HG03571 (cell line): ENCODE results near the gene RBM8A.

Experiments used
- ATAC-seq: cut with Tn5 transposase; IDR thresholded peaks from one replicate; pipeline ENCODE4 v1.9.1; 2021; ENCODE audit not compliant: unreplicated experiment

Gene RBM8A

DNA sequence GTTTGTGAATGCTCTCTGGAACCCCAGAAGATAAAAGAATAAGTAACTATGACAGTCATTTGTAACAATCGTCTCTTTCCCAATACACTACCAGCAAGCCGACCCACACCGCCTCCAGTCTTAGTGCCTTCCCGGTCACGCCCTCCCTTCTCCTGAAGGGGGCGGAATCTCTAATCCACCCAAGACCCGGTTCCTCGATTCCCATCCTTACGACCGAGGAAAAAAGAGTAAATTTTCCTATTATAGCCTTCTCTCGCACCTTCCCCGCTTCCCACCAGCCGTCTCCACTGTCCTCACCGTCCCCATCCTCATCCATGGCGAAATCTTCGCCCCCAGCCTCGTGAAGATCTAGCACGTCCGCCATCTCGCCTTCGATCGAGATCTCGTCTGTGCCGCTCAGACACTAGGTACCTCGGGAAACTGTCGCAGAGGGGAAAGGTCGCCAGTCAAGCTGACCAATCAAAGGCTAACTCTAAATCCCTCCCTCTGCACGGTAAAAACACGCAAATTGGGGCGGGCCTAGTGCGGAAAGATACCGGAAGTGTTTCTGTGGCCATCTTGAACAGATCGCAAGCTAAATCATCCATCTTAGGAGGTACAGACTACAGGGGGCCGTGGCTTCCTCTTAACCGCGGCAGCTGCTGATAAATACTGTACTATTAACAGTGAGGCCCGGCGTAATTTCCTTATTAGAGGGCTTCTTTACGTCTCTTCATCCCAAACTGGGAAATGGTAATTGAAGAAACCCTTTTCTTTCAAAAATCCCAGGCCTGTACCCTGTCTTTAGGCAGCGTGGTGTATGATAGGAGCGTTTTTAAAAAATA, at the start of gene RBM8A:
Gene RBM8A, minus strand, starts transcription at position 422 of the 824 bp plus-strand sequence. Its CDS starts 58 bp downstream, at position 364.
- ATAC-seq, result peak; percentile 95

DNA sequence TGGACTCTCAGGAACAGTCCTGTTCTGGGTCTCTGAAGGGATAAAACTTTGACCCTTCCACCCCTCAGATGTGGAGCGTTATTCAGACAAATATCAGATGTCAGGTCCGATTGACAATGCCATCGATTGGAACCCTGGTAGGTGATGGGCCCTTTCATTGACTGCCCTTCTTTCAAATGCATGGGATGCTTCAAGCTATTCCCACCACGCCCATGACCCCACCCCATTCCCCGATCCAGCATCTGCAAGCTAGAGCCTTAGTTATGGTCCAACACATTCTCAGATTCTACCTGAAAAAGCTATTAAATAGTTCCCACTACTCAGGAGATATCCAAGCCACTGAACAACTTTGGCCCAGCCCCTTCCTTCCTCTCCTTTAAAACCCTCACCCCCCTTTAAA, 49.7 kb upstream of the RBM8A start:
- no peak for ATAC-seq

DNA sequence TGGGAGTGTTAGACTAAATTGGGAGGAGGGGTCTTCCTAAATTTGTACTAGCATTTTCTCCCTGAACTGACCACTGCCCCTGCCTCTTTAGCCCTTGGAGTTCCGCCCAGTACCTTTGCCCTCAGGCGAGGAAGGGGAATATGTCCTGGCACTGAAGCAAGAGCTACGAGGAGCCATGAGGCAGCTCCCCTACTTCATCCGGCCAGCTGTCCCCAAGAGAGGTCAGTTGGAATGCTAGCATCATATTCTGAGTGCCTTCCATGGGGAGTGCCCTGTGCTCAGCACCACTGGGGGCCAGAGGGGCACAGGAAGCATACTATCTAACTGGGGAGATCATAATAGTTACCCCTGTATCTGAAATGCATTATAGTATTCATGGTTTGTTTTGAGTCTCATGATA, 47.9 kb upstream of the RBM8A start:
- no peak for ATAC-seq

DNA sequence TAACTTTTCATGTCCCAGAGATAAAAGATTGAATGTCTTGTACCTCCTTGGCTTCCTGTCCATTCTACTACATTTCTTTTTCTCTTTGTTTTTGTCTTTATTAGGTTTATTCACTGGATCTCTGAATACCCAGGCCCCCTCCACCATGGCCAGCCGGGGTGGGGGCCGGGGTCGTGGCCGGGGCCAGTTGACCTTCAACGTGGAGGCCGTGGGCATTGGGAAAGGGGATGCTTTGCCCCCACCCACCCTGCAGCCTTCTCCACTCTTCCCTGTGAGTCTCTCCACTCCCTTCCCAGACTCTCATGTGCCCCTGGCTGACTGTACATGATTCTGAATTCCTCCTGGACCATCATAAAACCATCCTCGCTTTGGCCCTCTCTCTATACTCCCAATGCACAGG, 47.4 kb upstream of the RBM8A start:
- no peak for ATAC-seq

- no peak for ATAC-seq
These were observed 45.3 kb upstream of the RBM8A start for GRCh38 chr1:145972580-145972979.

- no peak for ATAC-seq
These were observed 40.0 kb upstream of the RBM8A start for GRCh38 chr1:145967288-145967687.

DNA sequence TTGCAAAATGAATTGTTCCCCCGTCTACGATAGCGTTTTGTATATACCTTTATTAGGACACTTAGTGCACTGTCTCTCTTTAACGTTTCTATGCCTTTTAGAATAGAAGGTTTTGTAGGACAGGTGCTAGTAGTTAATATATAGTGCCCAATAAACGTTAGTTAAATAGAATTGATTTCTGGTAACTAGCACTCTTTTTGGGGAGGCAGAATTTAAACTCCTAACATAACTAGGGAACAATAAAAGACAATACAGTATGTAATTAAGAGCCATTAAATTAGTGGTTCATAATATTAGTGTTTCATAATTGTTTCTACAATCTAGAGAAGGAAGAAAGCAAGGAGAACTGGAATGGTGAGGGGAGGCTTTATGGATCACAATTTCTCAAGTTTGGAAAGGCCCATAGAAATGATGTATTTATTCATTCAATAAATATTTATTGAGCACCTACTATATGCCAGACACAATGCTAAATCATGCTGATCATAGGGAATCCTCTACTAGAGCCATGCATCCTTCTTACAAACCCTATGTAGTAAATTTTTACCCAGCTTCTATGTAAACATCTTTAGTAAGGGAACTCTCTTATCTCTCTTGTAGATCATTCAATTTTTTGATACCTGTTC, 37.9 kb upstream of the RBM8A start:
- no peak for ATAC-seq

DNA sequence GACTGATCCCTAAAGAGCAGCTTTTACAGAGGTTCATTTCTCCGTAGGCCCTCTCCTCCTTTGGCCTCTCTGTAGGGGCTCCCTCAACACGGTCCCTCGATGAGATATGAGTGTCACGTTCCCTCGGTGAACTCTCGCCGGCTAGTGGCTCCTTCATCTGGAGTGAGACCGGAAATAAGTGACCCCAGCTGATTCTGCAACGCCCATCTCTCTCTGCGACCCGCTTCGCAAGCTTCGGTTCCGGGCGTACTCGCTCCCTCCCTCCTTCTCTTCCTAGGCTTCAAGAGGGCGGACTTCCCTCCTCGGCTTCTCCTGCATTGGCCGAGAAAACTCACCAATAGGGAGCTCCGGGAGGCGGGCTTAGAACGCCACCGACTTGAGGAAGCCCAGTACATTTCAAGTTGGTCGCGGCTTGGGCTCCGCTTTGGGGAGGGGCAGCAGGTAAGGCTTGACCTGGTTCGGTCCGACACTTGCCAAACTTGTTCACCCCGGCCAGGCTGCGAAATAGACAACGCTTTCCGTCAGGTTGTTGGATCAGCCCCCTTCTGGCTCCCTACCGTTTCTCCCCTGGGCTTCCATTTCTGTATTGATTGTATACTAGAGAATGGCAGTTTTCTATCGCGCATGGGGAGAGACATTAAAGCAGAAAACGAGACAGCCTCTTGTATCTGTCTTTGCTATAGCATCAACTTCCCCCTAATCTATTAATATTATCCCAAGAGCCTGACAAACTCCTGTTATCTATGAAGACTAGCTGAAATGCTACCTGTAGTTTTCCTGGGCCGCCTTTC, 37.2 kb upstream of the RBM8A start, which contains the start of the genes ANKRD34A and POLR3GL:
Gene ANKRD34A, minus strand, starts transcription at position 248 of the 791 bp plus-strand sequence. CDS start 2,816 bp downstream, outside the sequence.
Gene POLR3GL, plus strand, starts transcription at position 363 of the 791 bp plus-strand sequence. CDS start 10,176 bp downstream, outside the sequence.
- ATAC-seq, result peak; percentile 85

DNA sequence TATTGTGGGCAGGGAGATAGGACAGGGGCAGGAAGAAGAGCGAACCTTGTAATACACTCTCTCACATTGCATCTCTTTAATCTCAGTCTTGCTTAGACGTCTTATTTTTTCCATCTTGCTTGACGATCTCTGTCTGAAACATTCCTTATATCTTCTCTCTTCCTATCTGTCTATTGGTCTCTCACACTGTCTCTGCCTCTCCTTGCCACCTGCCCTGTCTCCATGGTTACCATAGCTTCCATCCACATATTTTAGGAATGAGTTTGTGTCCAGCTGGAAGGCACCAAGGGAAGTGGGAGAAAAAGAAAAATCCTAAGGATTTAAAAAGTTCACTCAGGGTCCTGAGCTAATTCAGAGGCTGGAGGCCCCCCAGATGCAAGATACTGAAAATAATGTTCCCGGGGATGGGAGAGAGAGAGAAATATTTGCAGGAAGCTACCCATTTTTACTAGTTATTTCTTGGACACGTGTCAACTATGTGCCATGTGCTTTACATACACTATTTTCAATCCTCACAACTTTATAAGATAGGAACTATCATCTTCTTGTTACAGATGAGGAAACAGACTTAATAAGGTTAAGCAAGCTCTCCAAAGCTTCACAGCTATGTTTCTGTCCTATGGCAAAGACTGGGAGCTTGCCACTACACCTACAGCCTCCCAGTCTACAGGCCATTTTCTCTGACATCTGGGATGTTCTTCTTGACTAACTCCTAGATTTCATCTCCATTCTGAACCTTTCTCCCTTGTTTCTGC, 36.2 kb upstream of the RBM8A start:
- no peak for ATAC-seq

DNA sequence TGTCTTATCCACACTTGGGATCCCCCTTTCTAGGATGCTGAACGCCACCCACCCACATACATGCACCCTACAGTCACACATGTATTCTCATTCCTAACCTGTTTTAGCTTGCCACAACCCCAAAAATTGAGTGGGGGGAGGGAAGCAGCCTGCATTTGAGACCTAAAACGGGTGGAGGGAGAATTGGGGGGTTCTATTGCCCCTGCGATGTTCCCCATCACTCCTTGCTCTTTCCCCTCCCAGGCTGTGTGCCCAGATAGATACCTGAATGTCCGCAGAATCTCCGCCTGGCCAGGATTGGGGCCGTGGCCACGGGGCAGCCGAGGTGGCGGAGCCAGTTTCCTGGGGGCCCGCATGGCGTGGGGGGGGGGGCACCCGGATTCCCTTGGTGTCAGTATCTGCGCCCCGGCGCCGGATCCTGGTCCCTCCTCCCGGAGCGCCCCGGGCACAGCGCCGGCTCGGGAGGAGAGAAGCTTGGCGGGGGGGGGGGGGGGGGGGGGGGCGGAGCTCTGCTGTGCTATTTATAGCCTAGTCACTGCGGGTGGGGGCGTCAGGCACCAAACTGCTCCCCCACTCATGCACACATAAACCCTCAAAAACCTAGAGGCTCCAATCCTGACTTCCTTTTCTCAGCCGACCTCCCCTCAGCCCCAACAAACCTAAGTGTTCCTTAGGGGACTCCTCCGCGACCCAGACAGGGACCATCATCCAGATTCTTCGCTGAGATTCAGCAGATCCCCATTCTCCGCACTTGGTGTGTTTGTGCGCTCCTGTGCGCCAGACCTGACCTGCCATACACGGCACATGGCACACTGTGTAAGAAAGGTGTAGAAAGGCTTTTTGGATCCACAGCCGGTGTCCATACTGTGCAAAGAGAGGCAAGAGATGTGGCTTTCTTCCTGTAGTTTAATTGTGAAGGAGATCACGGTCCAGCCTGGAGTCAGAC, 35.1 kb upstream of the RBM8A start:
- ATAC-seq, result no peak

DNA sequence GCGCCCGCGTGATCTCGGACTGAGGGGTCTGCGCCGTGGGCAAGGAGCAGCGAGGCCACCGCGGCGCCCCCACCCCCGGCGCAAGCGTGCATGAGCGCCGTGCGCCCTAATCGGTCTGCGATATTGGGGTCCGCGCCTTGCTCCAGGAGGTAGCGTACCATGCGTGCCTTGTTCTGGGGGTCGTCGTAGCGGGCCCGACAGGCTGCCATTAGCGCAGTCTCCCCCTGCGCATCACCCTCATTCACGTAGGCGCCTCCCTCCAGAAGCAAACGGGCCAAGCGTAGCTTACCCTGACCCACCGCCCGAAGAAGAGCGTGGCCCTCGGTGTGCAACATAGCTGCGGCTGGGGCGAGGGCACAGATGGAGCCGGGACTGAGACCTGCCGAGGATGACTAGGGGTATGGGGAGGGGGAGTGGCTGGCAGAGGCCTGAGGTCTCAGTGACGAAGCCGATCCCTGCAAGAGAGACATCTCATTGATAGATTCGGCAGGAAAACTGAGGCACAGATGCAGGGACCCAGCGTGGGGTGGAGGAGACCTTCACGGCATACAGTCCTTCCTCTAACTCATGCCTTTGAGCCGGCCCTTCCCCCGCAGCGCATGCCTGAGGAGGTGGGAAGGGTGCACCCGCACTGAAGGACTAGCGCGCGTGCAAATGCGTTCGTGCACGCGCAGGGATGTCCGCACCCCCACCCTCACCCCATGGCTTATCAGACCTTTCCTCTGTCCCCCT, 34.3 kb upstream of the RBM8A start:
- ATAC-seq, result no peak

DNA sequence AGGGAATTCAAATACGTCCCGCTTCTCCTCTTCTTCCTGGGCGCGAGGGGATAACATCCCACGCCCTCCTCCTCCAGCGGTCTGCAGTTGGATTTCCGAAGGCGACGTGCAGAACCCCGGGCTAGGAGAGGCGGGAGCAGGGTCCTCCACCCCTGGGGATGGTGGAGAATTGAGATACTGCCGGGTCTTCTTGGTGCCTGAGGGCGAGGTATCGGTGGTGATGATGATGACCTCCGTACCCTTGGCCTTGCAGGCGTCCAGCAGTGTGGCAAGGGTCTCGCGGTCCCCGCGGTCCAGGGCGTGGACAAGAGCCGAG, 33.8 kb upstream of the RBM8A start:
- ATAC-seq, result no peak

GRCh38 chr1:145960468-145961108, 33.3 kb upstream of the RBM8A start:
- ATAC-seq, result no peak

DNA sequence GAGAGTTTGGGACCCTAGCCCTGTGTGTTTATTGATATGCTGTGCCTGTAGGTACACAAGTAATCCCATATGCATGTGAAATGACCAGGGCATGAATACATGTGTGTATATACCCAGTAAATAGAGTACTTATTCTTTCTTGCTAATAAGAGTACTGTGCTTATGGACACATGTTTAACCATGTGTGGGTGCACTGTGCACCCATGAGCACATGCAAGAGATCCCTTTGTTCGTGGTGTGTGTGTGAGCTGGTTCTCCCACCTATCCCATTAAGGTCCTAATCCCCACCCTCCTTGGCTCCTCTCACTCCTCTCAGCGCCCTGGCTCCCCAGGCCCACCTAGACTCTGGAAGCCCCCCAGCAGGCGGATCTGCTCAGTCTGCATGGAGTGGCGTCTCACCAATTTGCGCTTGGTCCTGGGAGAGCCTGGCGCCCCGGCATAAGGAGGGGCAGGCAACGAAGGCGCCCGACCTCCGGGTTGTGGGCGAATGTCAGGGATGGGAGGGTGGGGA, 32.7 kb upstream of the RBM8A start:
- no peak for ATAC-seq

GRCh38 chr1:145959333-145959732, 32.0 kb upstream of the RBM8A start:
- no peak for ATAC-seq

DNA sequence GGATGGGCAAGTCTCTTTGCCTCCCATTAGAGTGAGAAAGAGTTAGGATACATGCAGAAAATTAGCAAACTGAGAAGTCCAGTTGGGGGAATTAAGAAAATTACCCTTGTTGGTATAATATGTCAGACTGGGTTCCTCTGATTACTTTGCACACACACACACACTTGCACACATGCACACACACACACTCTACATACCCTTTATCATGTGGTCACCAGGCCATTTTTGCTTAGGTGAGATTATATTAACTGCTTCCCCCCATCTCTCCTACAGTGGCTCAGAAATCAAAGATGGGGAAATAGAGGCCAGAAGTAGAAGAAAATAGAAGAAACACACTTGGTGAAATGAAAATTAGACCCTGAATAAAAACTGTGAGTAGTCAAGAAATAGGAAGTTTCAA, 31.4 kb upstream of the RBM8A start:
- no peak for ATAC-seq

GRCh38 chr1:145957443-145958319, 30.4 kb upstream of the RBM8A start, which contains the start of gene LIX1L:
Gene LIX1L (minus strand): TSS chr1:145958017. CDS start chr1:145957927, 90 bp downstream.
- peak; percentile 80 for ATAC-seq
